ENCODE data around the gene MPP2.

GRCh38 chr17:43935204-43935925 is 28.0 kb upstream of the MPP2 start:
- no peak for TF ChIP-seq CTCF (IDR thresholded peaks at IDR 0.05)
- no peak for TF ChIP-seq ZFX (IDR thresholded peaks at IDR 0.05; ENCODE audit: borderline replicate concordance)

Measured in 22Rv1 (cell line).